ENCODE results near the gene ERRFI1.
"Not testable (repeated sequence)": the region's sequence is repeated elsewhere in the genome, so short reads cannot be mapped to it uniquely, and the experiment has no call there.

Gene ERRFI1, protein sequence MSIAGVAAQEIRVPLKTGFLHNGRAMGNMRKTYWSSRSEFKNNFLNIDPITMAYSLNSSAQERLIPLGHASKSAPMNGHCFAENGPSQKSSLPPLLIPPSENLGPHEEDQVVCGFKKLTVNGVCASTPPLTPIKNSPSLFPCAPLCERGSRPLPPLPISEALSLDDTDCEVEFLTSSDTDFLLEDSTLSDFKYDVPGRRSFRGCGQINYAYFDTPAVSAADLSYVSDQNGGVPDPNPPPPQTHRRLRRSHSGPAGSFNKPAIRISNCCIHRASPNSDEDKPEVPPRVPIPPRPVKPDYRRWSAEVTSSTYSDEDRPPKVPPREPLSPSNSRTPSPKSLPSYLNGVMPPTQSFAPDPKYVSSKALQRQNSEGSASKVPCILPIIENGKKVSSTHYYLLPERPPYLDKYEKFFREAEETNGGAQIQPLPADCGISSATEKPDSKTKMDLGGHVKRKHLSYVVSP

DNA sequence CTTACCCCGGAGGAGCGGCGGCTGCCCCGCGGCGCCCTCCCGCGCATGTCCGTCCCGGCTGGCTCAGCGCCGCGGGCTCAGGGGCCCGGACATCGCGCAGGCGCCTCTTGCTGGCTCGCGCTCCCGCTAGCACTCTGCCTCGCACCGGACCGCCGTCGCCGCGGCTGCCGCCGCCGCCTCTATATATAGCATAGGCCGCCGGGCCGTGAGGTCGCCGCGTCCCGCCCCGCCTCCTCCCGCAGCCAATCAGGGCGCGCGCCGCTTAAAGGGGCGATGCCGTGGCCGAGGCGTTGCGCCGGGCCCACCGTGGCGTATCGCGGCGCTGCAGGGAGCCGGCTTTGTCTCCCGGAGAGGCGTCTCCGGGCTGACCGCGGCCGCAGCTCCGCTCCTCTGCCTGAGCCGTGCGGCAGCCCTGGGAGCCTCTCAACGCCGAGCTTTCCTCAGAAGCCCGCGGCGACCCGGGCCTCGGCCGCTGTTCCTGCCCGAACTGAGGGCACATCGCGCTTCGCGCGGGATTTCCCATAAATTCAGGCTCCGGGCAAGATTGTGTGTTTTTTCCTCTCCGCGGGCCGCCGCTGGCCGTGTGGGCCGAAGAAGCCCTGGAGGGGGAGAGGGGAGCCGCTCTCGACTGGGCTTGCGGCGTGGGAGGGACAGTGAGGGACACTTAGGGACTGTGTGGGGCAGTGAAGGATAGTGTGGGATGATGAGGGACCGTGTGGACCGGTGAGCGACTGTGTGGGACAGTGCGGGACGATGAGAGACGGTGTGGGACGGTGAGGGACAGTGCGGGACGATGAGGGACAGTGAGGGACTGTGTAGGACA lies at the start of gene ERRFI1:
Gene ERRFI1 (minus strand): TSS at position 157 of the 823 bp plus-strand sequence. CDS start 10,690 bp downstream, outside the sequence.
- in situ Hi-C loops (cut with HindIII; ENCODE audit: low pct_unique_long_range_greater_than_20kb, low sequenced_read_pairs): no loop called here
- DNase-seq (ENCODE audit: low read depth in 1 of 2, low spot score in 1 of 2): peak; percentile 69 to 93
- no peak for TF ChIP-seq JUND (IDR thresholded peaks at IDR 0.05; ENCODE audit: low read depth)

DNA sequence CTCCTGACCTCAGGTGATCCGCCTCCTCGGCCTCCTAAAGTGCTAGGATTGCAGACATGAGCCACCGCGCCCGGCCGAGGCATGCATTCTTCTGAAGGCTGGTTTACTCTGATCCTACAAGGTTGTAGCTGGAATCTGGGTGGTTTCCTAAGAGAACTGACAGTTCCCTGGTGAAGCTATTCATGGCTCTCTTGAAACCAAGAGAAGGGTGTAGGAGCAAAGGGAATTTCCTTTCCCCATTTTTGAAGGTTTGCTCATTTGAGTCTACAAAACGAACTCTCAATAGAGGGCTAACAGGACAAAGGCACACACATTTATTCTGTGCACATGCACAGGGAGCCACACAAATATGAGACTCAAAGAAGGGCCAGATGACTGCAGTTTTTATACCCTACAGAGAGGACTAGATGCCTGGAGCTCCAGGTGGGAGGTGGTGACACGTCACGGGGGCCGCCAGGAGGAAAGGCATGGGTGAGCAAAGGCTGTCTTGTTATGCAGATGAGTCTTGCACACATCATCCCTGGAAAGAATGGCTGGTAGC lies 49.5 kb upstream of the ERRFI1 start:
- in situ Hi-C loops (cut with HindIII; ENCODE audit: low pct_unique_long_range_greater_than_20kb, low sequenced_read_pairs): no loop called here
- no peak for DNase-seq (ENCODE audit: low read depth in 1 of 2, low spot score in 1 of 2)
- TF ChIP-seq JUND (IDR thresholded peaks at IDR 0.05; ENCODE audit: low read depth): no peak

DNA sequence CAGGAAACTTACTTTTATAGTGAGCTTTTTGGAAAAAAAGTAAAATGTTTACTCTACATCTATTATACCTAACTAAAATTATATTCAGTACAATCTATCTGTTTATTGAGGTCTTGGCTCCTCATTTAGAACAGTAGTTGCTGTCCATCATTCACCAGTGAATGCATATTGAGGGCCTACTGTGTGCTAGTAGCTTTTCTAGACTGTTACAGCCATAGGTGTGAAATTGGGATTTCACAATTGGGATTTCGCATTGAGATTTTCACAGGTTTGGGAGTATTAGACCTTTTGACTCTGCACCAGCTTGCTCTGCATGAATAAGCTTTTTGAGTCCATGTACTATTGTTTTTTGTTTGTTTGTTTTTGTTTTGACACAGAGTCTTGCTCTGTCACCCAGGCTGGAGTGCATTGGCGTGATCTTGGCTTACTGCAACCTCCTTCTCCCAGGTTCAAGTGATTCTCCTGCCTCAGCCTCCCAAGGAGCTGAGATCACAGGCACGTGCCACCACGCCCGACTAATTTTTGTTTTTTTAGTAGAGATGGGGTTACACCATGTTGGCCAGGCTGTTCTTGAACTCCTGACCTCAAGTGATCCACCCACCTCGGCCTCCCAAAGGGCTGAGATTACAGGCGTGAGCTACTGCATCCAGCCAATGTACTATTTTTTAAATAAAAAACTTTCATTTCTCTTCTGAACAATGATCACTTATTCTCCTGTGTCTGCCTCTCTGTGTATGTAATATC lies 47.2 kb upstream of the ERRFI1 start:
- TF ChIP-seq JUND (IDR thresholded peaks at IDR 0.05; ENCODE audit: low read depth): no peak
- no peak for DNase-seq (ENCODE audit: low read depth in 1 of 2, low spot score in 1 of 2)
- in situ Hi-C loops (cut with HindIII; ENCODE audit: low pct_unique_long_range_greater_than_20kb, low sequenced_read_pairs): no loop called here

DNA sequence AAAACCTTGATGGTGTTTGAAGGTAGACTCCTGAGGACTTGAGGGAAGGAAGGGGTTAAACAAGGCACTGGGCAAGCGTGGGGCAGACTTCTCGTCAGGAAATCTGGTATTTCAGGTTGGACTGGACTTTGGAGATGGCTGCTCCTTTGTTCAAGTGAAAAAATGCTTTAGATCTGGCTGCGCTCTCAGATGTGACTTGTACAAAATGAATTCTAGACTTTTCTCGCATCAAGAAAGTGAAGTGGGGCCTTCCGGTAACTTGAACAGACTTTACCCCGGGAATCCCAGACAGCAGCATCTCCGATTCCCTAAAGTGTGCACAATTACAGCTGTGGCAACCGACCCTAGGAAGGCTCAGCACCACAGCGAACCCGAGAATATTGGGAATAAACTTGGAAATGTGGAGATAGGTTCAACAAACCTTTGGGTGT lies 44.3 kb upstream of the ERRFI1 start:
- no peak for TF ChIP-seq JUND (IDR thresholded peaks at IDR 0.05; ENCODE audit: low read depth)
- in situ Hi-C loops (cut with HindIII; ENCODE audit: low pct_unique_long_range_greater_than_20kb, low sequenced_read_pairs): no loop called here
- peak in 1 of 2 experiments; percentile 93 for DNase-seq (ENCODE audit: low read depth in 1 of 2, low spot score in 1 of 2)

DNA sequence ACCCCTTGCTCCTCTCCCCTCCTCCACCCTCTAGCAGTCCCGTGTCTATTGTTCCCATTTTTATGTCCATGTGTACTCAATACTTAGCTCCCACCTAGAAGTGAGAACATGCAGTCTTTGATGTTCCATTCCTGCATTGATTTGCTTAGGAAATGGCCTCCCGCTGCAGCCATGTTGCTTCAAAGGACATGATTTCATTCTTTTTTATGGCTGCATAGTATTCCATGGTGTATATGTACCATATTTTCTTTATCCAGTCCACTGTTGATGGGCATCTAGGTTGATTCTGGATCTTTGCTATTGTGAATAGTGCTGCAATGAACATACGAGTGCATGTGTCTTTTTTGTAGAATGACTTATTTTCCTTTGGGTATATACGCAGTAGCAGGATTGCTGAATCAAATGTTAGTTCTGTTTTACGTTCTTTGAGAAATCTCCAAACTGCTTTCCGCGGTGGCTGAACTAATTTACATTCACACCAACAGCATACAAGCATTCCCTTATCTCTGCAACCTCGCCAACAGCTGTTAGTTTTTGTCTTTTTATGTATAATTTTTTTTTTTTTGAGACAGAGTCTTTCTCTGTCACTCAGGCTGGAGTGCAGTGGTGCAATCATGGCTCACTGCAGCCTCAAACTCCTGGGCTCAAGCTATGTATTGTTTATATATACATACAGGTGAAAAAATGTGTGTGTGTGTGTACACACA lies 43.7 kb upstream of the ERRFI1 start:
- in situ Hi-C loops (cut with HindIII; ENCODE audit: low pct_unique_long_range_greater_than_20kb, low sequenced_read_pairs); DNase-seq (ENCODE audit: low read depth in 1 of 2, low spot score in 1 of 2): not testable (repeated sequence)

DNA sequence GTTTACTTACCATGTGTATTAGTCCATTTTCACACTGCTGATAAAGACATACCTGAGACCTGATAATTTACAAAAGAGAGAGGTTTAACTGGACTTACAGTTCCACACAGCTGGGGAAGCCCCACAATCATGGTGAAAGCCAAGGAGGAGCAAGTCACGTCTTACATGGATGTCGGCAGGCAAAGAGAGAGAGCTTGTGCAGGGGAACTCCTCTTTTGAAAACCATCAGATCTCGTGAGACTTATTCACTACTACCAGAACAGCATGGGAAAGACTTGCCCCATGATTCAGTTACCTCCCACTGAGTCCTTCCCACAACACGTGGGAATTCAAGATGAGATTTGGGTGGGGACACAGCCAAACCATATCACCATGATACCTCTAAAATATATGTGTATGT lies 39.3 kb upstream of the ERRFI1 start:
- in situ Hi-C loops (cut with HindIII; ENCODE audit: low pct_unique_long_range_greater_than_20kb, low sequenced_read_pairs): no loop called here
- no peak for DNase-seq (ENCODE audit: low read depth in 1 of 2, low spot score in 1 of 2)
- no peak for TF ChIP-seq JUND (IDR thresholded peaks at IDR 0.05; ENCODE audit: low read depth)

DNA sequence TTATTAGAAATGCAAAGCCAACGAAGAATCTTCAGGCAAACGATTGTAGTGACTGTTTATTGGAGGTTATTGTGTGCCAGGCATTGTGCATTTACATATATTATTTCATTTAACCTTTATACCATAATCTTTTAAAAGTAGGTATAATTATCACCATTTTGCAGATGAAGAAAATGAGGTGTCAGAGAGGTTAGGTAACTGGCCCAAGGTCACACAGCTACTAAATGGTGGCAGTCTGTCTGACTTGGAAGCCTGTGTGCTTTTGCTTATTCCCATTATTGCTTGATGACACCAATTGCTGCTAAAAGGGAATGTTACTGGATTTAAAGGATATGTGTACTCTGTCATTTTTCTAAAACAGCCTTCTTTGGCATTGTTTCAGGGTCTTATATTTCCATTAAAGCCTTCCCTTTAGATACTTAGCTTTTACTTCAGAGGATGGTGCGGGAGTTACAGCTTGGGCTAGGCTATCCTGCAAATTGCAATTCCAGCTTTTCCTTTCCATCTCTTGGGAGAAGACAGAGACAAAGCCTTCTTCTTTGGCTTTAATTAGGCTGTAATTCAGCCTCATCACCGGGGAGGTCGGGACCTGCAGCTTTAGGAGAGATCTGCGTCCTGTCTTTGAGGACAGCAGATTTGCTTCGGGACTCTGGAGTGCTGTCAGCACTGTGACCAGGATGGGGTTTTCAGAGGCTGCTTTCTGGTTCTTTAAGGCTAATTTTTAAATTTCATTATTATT lies 37.4 kb upstream of the ERRFI1 start:
- in situ Hi-C loops (cut with HindIII; ENCODE audit: low pct_unique_long_range_greater_than_20kb, low sequenced_read_pairs): no loop called here
- no peak for DNase-seq (ENCODE audit: low read depth in 1 of 2, low spot score in 1 of 2)
- TF ChIP-seq JUND (IDR thresholded peaks at IDR 0.05; ENCODE audit: low read depth): no peak

DNA sequence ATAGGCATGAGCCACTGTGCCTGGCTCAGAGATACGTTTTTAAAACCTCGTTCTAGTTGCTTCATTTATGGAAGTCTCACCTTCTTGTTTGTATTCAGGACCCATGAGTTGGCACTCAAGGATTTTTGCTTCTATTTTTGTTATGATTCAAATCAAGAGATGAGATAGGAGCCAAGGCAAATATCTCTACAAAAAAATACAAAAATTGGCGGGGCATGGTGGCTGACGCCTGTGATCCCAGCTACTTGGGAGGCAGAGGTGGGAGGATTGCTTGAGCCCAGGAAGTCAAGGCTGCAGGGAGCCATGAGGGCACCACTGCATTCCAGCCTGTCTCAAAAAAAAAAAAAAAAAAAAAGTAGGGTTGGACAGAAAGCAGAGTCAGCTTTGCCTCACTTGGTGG lies 36.8 kb upstream of the ERRFI1 start:
- DNase-seq (ENCODE audit: low read depth in 1 of 2, low spot score in 1 of 2): no peak
- in situ Hi-C loops (cut with HindIII; ENCODE audit: low pct_unique_long_range_greater_than_20kb, low sequenced_read_pairs): no loop called here
- no peak for TF ChIP-seq JUND (IDR thresholded peaks at IDR 0.05; ENCODE audit: low read depth)

DNA sequence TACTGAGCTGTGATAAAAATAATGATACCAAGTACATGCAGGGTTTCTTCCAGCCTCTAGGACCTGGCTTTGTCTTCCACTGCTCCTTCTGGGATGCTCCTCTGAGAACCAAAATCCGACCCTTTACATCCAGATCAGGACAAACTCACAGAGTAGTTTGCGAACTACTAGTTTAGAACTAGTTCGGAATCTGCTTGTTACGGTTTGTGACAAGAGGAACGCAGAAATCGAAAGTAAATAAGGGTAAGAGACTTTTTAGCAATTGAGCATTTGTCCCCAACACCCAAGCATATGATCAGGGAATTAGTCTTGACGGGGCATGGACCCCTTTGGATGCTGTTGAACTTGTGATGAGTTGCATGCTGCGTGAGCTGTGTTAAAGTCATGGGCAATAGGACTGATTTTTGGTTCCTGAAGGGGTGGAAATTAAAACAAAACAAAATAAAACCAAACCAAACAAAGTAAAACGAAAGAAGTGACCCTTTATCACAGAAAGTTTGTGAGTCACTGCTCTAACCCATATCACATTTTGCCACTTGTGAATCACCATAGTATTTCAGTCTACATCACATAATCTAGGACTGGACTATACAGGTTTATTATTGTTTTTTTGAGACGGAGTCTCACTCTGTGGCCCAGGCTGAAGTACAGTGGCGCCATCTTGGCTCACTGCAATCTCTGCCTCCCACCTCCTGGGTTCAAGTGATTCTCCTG lies 35.7 kb upstream of the ERRFI1 start:
- in situ Hi-C loops (cut with HindIII; ENCODE audit: low pct_unique_long_range_greater_than_20kb, low sequenced_read_pairs): no loop called here
- no peak for DNase-seq (ENCODE audit: low read depth in 1 of 2, low spot score in 1 of 2)
- no peak for TF ChIP-seq JUND (IDR thresholded peaks at IDR 0.05; ENCODE audit: low read depth)

DNA sequence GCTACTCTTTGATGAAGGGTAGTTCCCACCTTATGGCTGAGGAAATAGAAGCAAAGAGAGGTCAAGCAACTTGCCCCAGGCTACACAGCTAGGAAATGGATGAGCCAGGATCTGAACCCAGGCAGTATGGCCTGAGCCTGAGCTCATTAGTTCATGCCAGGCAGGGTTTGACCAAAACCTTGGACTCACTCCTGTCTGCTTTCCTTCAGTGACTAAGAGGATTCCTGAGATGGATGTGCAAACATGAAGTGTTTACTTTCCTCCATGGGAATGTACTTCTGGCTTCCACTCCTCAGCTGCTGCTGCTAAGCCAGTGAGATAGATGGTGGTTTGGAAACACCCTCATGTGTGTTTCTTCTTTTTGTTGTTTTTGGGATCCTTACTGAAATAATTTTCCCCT lies 35.1 kb upstream of the ERRFI1 start:
- 0 out of 2 replicates have a peak, but pooled peaks have one; percentile 39 for TF ChIP-seq JUND (IDR thresholded peaks at IDR 0.05; ENCODE audit: low read depth)
- in situ Hi-C loops (cut with HindIII; ENCODE audit: low pct_unique_long_range_greater_than_20kb, low sequenced_read_pairs): no loop called here
- DNase-seq (ENCODE audit: low read depth in 1 of 2, low spot score in 1 of 2): peak; percentile 58 to 96
